ENCODE measurements around the gene DPEP3. TPM values are rescaled to one million over a fixed set of nuclear protein-coding genes. Genes with fewer than 3 reads are reported as not detected.
"Not testable (repeated sequence)": the region's sequence is repeated elsewhere in the genome, so short reads cannot be mapped to it uniquely, and the experiment has no call there.

Gene DPEP3
- polyA plus RNA-seq, 1 experiment: not detected

DNA sequence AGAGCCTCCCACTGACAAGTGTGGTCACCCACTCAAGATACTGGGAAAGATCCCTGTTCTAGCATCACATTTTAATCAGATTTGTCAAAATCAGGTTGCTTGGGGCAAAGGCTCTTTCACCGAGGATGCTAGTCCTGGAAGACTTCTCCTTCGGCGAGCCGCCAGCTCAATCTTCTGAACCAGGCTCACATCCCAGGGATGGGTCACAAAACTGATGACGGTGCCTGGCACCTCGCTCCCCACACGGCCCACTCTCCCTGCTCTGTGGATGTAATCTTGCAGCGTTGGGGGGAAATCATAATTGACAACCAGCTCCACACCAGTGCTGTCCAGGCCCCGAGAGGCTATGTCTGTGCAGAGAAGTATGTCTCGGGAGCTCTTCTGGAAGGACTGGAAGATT is 41.2 kb upstream of the DPEP3 start:
- no peak for DNase-seq (ENCODE audit: low read depth, low spot score)
- H3K27ac ChIP-seq (ENCODE audit: low read depth, low read length): no peak overlapping the region
- POLR2A ChIA-PET: no interaction called here

DNA sequence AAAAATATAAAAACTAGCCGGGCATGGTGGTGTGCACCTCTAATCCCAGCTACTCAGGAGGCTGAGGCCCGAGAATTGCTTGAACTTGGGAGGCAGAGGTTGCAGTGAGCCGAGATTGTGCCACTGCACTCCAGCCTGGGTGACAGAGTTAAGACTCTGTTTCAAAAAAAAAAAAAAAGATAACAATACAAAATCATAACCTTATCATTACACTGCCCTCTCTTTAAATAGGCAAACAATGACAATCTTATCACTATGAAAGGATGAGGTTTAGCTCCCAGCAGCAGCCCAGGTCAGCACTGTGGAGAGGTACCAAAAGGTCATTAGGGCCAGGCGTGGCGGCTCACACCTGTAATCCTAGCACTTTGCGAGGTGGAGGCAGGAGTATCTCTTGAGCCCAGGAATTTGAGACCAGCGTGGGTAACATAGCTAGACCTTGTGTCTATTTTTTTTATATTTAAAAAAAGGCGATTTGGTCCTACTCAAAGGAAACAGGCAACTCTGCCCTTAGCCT is 38.9 kb upstream of the DPEP3 start:
- Histone ChIP-seq H3K27me3 (ENCODE audit: control insufficient read depth, insufficient read depth, low read length) (no peaks in the 10 kb centered on the region), H3K9me3 (ENCODE audit: control insufficient read depth, insufficient read depth, low read length) (no peaks in the 10 kb centered on the region; the same call in 1 of the 2 replicates), H3K27ac (ENCODE audit: low read depth, low read length) (no peak overlapping the region), H3K4me3 (ENCODE audit: low read depth, low read length) (no peak overlapping the region)
- CTCF ChIA-PET: interaction anchor here (1.1 kb wide), 1 partner anchor 22 kb away, joined by 3 read pairs; no protein-coding TSS in a partner anchor
- TF ChIP-seq, protein P1, sequence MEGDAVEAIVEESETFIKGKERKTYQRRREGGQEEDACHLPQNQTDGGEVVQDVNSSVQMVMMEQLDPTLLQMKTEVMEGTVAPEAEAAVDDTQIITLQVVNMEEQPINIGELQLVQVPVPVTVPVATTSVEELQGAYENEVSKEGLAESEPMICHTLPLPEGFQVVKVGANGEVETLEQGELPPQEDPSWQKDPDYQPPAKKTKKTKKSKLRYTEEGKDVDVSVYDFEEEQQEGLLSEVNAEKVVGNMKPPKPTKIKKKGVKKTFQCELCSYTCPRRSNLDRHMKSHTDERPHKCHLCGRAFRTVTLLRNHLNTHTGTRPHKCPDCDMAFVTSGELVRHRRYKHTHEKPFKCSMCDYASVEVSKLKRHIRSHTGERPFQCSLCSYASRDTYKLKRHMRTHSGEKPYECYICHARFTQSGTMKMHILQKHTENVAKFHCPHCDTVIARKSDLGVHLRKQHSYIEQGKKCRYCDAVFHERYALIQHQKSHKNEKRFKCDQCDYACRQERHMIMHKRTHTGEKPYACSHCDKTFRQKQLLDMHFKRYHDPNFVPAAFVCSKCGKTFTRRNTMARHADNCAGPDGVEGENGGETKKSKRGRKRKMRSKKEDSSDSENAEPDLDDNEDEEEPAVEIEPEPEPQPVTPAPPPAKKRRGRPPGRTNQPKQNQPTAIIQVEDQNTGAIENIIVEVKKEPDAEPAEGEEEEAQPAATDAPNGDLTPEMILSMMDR (IDR thresholded peaks at IDR 0.05; ENCODE audit: low read depth, low read length): no peak
- no peak for DNase-seq (ENCODE audit: low read depth, low spot score)
- POLR2A ChIA-PET: no interaction called here

More for the DNA sequence above, 41.2 kb upstream of the DPEP3 start:
- Histone ChIP-seq H3K9me3 (ENCODE audit: control insufficient read depth, insufficient read depth, low read length) (no peaks in the 10 kb centered on the region; the same call in 1 of the 2 replicates), H3K27me3 (ENCODE audit: control insufficient read depth, insufficient read depth, low read length) (no peaks in the 10 kb centered on the region), H3K4me3 (ENCODE audit: low read depth, low read length) (peak overlapping the region; percentile 2; the same call in 1 of the 2 replicates)
- CTCF ChIA-PET: interaction anchor here (1.0 to 1.2 kb wide), 2 partner anchors 19 to 205 kb away, joined by 3 to 4 read pairs; no protein-coding TSS in a partner anchor
- TF ChIP-seq, protein P1 (IDR thresholded peaks at IDR 0.05; ENCODE audit: low read depth, low read length): no peak

DNA sequence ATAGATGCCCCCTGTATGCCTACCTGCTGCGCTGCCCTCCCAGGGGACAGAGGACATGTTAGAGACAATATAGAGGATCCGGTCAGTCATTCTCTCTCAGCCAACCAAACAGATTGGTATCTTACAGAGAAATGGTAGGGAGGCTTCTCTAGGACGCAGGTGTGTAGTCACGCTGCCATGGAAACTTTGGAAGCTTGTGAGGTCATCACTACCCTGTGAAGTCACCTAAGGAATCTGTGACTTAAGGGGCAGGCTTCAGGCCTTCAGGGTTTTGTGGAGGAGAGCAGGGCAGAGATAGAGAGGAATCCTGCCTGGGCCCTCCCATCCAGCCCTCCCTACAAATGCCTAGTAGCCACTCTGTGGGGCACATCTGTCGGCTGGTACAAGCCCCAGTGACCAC is 35.4 kb upstream of the DPEP3 start, which contains the start of gene DPEP2NB:
TSS of gene DPEP2NB (minus strand) at position 231 of the 400 bp plus-strand sequence. CDS start at position 90, 141 bp downstream.
- ChIA-PET CTCF (no interaction called here), POLR2A (no interaction called here)
- Histone ChIP-seq H3K27me3 (ENCODE audit: control insufficient read depth, insufficient read depth, low read length) (peaks cover 5% of the 10 kb centered on the region), H3K9me3 (ENCODE audit: control insufficient read depth, insufficient read depth, low read length) (no peaks in the 10 kb centered on the region), H3K27ac (ENCODE audit: low read depth, low read length) (no peak within 1 kb of the TSS), H3K4me3 (ENCODE audit: low read depth, low read length) (no peak within 1 kb of the TSS)
- TF ChIP-seq, protein P1 (IDR thresholded peaks at IDR 0.05; ENCODE audit: low read depth, low read length): no peak
- no peak for DNase-seq (ENCODE audit: low read depth, low spot score)

GRCh38 chr16:68013440-68013839 is 33.1 kb upstream of the DPEP3 start:
- Histone ChIP-seq H3K4me3 (ENCODE audit: low read depth, low read length) (no peak overlapping the region), H3K27ac (ENCODE audit: low read depth, low read length) (no peak overlapping the region), H3K9me3 (ENCODE audit: control insufficient read depth, insufficient read depth, low read length) (no peaks in the 10 kb centered on the region), H3K27me3 (ENCODE audit: control insufficient read depth, insufficient read depth, low read length) (peaks cover 5% of the 10 kb centered on the region)
- ChIA-PET POLR2A (no interaction called here), CTCF (no interaction called here)
- TF ChIP-seq, protein P1 (IDR thresholded peaks at IDR 0.05; ENCODE audit: low read depth, low read length): no peak
- DNase-seq (ENCODE audit: low read depth, low spot score): no peak

GRCh38 chr16:68009872-68010271 is 29.6 kb upstream of the DPEP3 start:
- H3K27me3 ChIP-seq (ENCODE audit: control insufficient read depth, insufficient read depth, low read length); H3K9me3 ChIP-seq (ENCODE audit: control insufficient read depth, insufficient read depth, low read length); H3K27ac ChIP-seq (ENCODE audit: low read depth, low read length); H3K4me3 ChIP-seq (ENCODE audit: low read depth, low read length); DNase-seq (ENCODE audit: low read depth, low spot score); POLR2A ChIA-PET; CTCF ChIA-PET: not testable (repeated sequence)
